Neural progenitor cell (in vitro differentiated cells): Measurements from ENCODE around the gene FMC1. TPM values are rescaled to one million over a fixed set of nuclear protein-coding genes. Genes with fewer than 3 reads are reported as not detected.

ENCODE experiments used
- DNase-seq: peaks from one replicate; pipeline ENCODE4 v3.0.0-alpha.2; 2016; ENCODE audit warnings: low spot score
- H2AFZ ChIP-seq: fragments of 200-600 bp; sonication (generic); replicated peaks from 2 replicates; pipeline ENCODE4 v1.6.1; 2016; ENCODE audit warnings: antibody characterized with exemption
- H3F3A ChIP-seq: fragments of 200-600 bp; sonication (generic); 2 replicates; pipeline ENCODE4 v1.6.1; 2016; ENCODE audit warnings: antibody characterized with exemption, low read depth
- H3K27ac ChIP-seq: fragments of 200-600 bp; sonication (generic); 2 replicates; pipeline ENCODE4 v1.5.1; 2016; ENCODE audit warnings: mild to moderate bottlenecking
- H3K27me3 ChIP-seq: fragments of 200-600 bp; sonication (generic); 2 replicates; pipeline ENCODE4 v1.6.1; 2016; ENCODE audit warnings: mild to moderate bottlenecking, moderate library complexity
- H3K36me3 ChIP-seq: fragments of 200-600 bp; sonication (generic); 2 replicates; pipeline ENCODE4 v1.5.1; 2016
- H3K4me1 ChIP-seq: fragments of 200-600 bp; sonication (generic); 2 replicates; pipeline ENCODE4 v1.6.1; 2016; ENCODE audit warnings: mixed run types
- H3K4me2 ChIP-seq: fragments of 200-600 bp; sonication (generic); 2 replicates; pipeline ENCODE4 v1.6.1; 2016
- H3K4me3 ChIP-seq: fragments of 200-600 bp; sonication (generic); 2 replicates; pipeline ENCODE4 v1.5.1; 2016
- H3K79me2 ChIP-seq: fragments of 200-600 bp; sonication (generic); 2 replicates; pipeline ENCODE4 v1.6.1; 2016; ENCODE audit warnings: low read depth
- H3K9ac ChIP-seq: fragments of 200-600 bp; sonication (generic); 2 replicates; pipeline ENCODE4 v1.6.1; 2016
- H3K9me3 ChIP-seq: fragments of 200-600 bp; sonication (generic); 2 replicates; pipeline ENCODE4 v1.5.1; 2016; ENCODE audit warnings: low read depth
- H4K20me1 ChIP-seq: fragments of 200-600 bp; sonication (generic); 2 replicates; pipeline ENCODE4 v1.6.1; 2016; ENCODE audit warnings: low read depth
- H3K27ac Mint-ChIP-seq: 3 replicates; pipeline ENCODE4 v1.8.0; 2021; ENCODE audit warnings: mixed read lengths
- H3K27me3 Mint-ChIP-seq: 2 replicates; pipeline ENCODE4 v1.8.0; 2022; ENCODE audit warnings: low read depth, mild to moderate bottlenecking, inconsistent platforms, moderate library complexity, mixed read lengths; ENCODE audit not compliant: insufficient read depth
- H3K36me3 Mint-ChIP-seq: 3 replicates; pipeline ENCODE4 v1.8.0; 2021; ENCODE audit warnings: mixed read lengths
- H3K4me1 Mint-ChIP-seq: 3 replicates; pipeline ENCODE4 v1.8.0; 2021; ENCODE audit warnings: mixed read lengths
- H3K4me3 Mint-ChIP-seq: 3 replicates; pipeline ENCODE4 v1.8.0; 2021; ENCODE audit warnings: mild to moderate bottlenecking, moderate library complexity, mixed read lengths
- H3K9me3 Mint-ChIP-seq: 3 replicates; pipeline ENCODE4 v1.8.0; 2020; ENCODE audit warnings: mixed read lengths
- CTCF ChIP-seq: fragments of 200-600 bp; sonication (generic); IDR thresholded peaks from 2 replicates; pipeline ENCODE4 v1.5.1; 2017; ENCODE audit warnings: antibody characterized with exemption, mild to moderate bottlenecking
- EZH2 ChIP-seq: fragments of 200-600 bp; sonication (generic); IDR thresholded peaks from 2 replicates; pipeline ENCODE4 v1.6.1; 2017; ENCODE audit warnings: antibody characterized with exemption, mild to moderate bottlenecking, moderate library complexity
- EZH2phosphoT487 ChIP-seq: fragments of 200-600 bp; sonication (generic); IDR thresholded peaks from 2 replicates; pipeline ENCODE4 v1.6.1; 2017; ENCODE audit warnings: antibody characterized with exemption
- total RNA-seq: library from RNA; depleted of rRNA; stranded (reverse); fragments of >200 nt; gene quantifications from 2 replicates; pipeline ENCODE4 v1.2.3, GENCODE V29; 2015; ENCODE audit warnings: low replicate concordance

FMC1 gene
- total RNA-seq, 1 donor from 2014 or later = 8.1 TPM

- H3K36me3 ChIP-seq = no peaks in the 10 kb centered on the region
- Mint-ChIP-seq H3K36me3 (peaks cover 11% of the 10 kb centered on the region), H3K4me3 (peak overlapping the region; percentile 98), H3K9me3 (no peaks in the 10 kb centered on the region), H3K27me3 (peaks cover 5% of the 10 kb centered on the region), H3K4me1 (peaks cover 23% of the 10 kb centered on the region), H3K27ac (peak overlapping the region; percentile 88)
- H3K9ac ChIP-seq = peak overlapping the region; percentile 80
- TF ChIP-seq EZH2 = no peak
- TF ChIP-seq EZH2phosphoT487 = no peak
- TF ChIP-seq CTCF = no peak
- H3K4me1 ChIP-seq = peaks cover 19% of the 10 kb centered on the region
- no peaks in the 10 kb centered on the region for H3K9me3 ChIP-seq
- H3K27me3 ChIP-seq = no peaks in the 10 kb centered on the region
- peak overlapping the region; percentile 4 for H2AFZ ChIP-seq
- peaks cover 44% of the 10 kb centered on the region for H4K20me1 ChIP-seq
- peak overlapping the region; percentile 91 for H3K4me2 ChIP-seq
- peaks cover 33% of the 10 kb centered on the region for H3F3A ChIP-seq
- DNase-seq = no peak
- H3K4me3 ChIP-seq = peak overlapping the region; percentile 84
- peak overlapping the region; percentile 78 for H3K27ac ChIP-seq
- H3K79me2 ChIP-seq = peaks cover 75% of the 10 kb centered on the region
Measured at GRCh38 chr7:139360948-139361307, 19.8 kb downstream of the FMC1 start.

- TF ChIP-seq CTCF = no peak
- no peak for TF ChIP-seq EZH2
- TF ChIP-seq EZH2phosphoT487 = no peak
- peak overlapping the region; percentile 78 for H3K27ac ChIP-seq
- H3F3A ChIP-seq = peaks cover 33% of the 10 kb centered on the region
- no peaks in the 10 kb centered on the region for H3K36me3 ChIP-seq
- peak overlapping the region; percentile 84 for H3K4me3 ChIP-seq
- peaks cover 23% of the 10 kb centered on the region for H3K4me1 Mint-ChIP-seq
- peaks cover 19% of the 10 kb centered on the region for H3K4me1 ChIP-seq
- H4K20me1 ChIP-seq = peaks cover 50% of the 10 kb centered on the region
- no peaks in the 10 kb centered on the region for H3K9me3 Mint-ChIP-seq
- peak overlapping the region; percentile 91 for H3K4me2 ChIP-seq
- peak overlapping the region; percentile 80 for H3K9ac ChIP-seq
- H3K27me3 ChIP-seq = no peaks in the 10 kb centered on the region
- peaks cover 11% of the 10 kb centered on the region for H3K36me3 Mint-ChIP-seq
- H3K27ac Mint-ChIP-seq = peak overlapping the region; percentile 46
- DNase-seq = no peak
- H3K79me2 ChIP-seq = peaks cover 81% of the 10 kb centered on the region
- no peak overlapping the region for H2AFZ ChIP-seq
- peaks cover 5% of the 10 kb centered on the region for H3K27me3 Mint-ChIP-seq
- H3K9me3 ChIP-seq = no peaks in the 10 kb centered on the region
- peak overlapping the region; percentile 98 for H3K4me3 Mint-ChIP-seq
Measured at GRCh38 chr7:139361523-139361922, 20.4 kb downstream of the FMC1 start.

DNA sequence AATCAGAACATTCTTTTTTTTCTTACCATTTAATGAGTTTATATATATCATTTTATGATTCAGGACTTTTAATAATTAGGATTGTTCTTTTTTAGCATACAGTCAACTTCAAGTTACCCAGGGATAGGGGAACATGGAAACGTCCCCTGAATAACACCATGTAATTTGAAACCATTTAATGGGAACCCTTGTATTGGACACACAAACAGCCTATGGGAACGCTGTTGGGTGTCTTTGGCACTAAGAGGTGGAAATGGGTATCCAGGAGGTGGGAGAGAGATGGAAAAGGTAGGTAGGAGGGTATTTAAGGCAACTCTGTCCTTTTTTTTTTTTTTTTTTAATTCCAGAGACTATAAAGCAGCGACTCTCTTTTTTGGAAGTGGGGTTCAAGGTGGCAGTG lies 21.2 kb downstream of the FMC1 start:
- H3K4me2 ChIP-seq = peak overlapping the region; percentile 91
- H3K9ac ChIP-seq = no peak overlapping the region
- peak; percentile 53 for DNase-seq
- peaks cover 19% of the 10 kb centered on the region for H3K4me1 ChIP-seq
- H3K36me3 ChIP-seq = no peaks in the 10 kb centered on the region
- Mint-ChIP-seq H3K4me1 (peaks cover 23% of the 10 kb centered on the region), H3K9me3 (no peaks in the 10 kb centered on the region), H3K27ac (no peak overlapping the region), H3K36me3 (peaks cover 11% of the 10 kb centered on the region), H3K4me3 (peak overlapping the region; percentile 19), H3K27me3 (peaks cover 5% of the 10 kb centered on the region)
- peaks cover 57% of the 10 kb centered on the region for H4K20me1 ChIP-seq
- H3F3A ChIP-seq = peaks cover 33% of the 10 kb centered on the region
- no peaks in the 10 kb centered on the region for H3K27me3 ChIP-seq
- peaks cover 86% of the 10 kb centered on the region for H3K79me2 ChIP-seq
- H2AFZ ChIP-seq = no peak overlapping the region
- TF ChIP-seq EZH2 (no peak), CTCF (no peak), EZH2phosphoT487 (no peak)
- no peaks in the 10 kb centered on the region for H3K9me3 ChIP-seq
- H3K27ac ChIP-seq = no peak overlapping the region
- H3K4me3 ChIP-seq = peak overlapping the region; percentile 84
